CD4-positive, alpha-beta memory T cell (primary cell): Measurements from ENCODE around the gene SNRNP70. TPM values are rescaled to one million over a fixed set of nuclear protein-coding genes. Genes with fewer than 3 reads are reported as not detected.

Experiments used
- CTCF ChIA-PET: fragments of 350-600 bp; sonication (Branson Sonifier 250); formaldehyde crosslinking; loops from one replicate; lab custom pipeline; 2021; ENCODE audit warnings: inconsistent platforms; ENCODE audit not compliant: partially characterized antibody; lab: Charles Lee
- POLR2A ChIA-PET: fragments of 350-600 bp; sonication (Branson Sonifier 250); formaldehyde crosslinking; loops from one replicate; lab custom pipeline; 2021; ENCODE audit not compliant: partially characterized antibody; lab: Charles Lee
- DNase-seq, 5 donors: peaks; one replicate each; pipeline versions ENCODE4 v3.0.0 to v3.0.0-alpha.2; 2020 to 2022; ENCODE audit warnings: mixed read lengths in 1 of 5
- H3K27ac ChIP-seq: one replicate; pipeline ENCODE4 v1.7.0; 2013; ENCODE audit warnings: low read depth, low read length
- H3K27me3 ChIP-seq: 2 replicates; pipeline ENCODE4 v1.7.0; 2013; ENCODE audit warnings: mild to moderate bottlenecking, low read length, moderate library complexity; ENCODE audit not compliant: insufficient read depth
- H3K36me3 ChIP-seq: 2 replicates; pipeline ENCODE4 v1.7.0; 2013; ENCODE audit warnings: mild to moderate bottlenecking, low read length, moderate library complexity; ENCODE audit not compliant: insufficient read depth
- H3K4me1 ChIP-seq: 2 replicates; pipeline ENCODE4 v1.7.0; 2013; ENCODE audit warnings: mild to moderate bottlenecking, low read length, moderate library complexity; ENCODE audit not compliant: insufficient read depth
- H3K4me3 ChIP-seq, 2 donors: one replicate each; pipeline ENCODE4 v1.7.0; 2013; ENCODE audit warnings: low read length in 2 of 2, mild to moderate bottlenecking in 1 of 2
- H3K9me3 ChIP-seq, 2 donors: one replicate each; pipeline ENCODE4 v1.7.0; 2013; ENCODE audit warnings: low read length in 2 of 2, control low read depth in 1 of 2; ENCODE audit not compliant: control insufficient read depth in 1 of 2
- H3K27ac Mint-ChIP-seq, 7 donors: one replicate each; pipeline ENCODE4 v1.8.0; 2020 to 2021; ENCODE audit warnings: mixed read lengths in 7 of 7, mild to moderate bottlenecking in 6 of 7, inconsistent platforms in 3 of 7, moderate library complexity in 3 of 7
- H3K27me3 Mint-ChIP-seq, 2 donors: one replicate each; pipeline ENCODE4 v1.8.0; 2020 to 2021; ENCODE audit warnings: mixed read lengths in 2 of 2
- H3K36me3 Mint-ChIP-seq, 2 donors: one replicate each; pipeline ENCODE4 v1.8.0; 2020 to 2021; ENCODE audit warnings: mixed read lengths in 2 of 2, inconsistent platforms in 1 of 2, mild to moderate bottlenecking in 1 of 2
- H3K4me1 Mint-ChIP-seq, 4 donors: one replicate each; pipeline ENCODE4 v1.8.0; 2020 to 2021; ENCODE audit warnings: mixed read lengths in 4 of 4, mild to moderate bottlenecking in 1 of 4
- H3K4me3 Mint-ChIP-seq, 8 donors: one replicate each; pipeline ENCODE4 v1.8.0; 2020 to 2021; ENCODE audit warnings: mixed read lengths in 8 of 8, mild to moderate bottlenecking in 7 of 8, moderate library complexity in 6 of 8, inconsistent platforms in 3 of 8
- H3K9me3 Mint-ChIP-seq, 8 donors: one replicate each; pipeline ENCODE4 v1.8.0; 2020 to 2021; ENCODE audit warnings: mixed read lengths in 8 of 8, mild to moderate bottlenecking in 5 of 8, inconsistent platforms in 3 of 8, moderate library complexity in 1 of 8
- intact Hi-C: fragments of 100-400 bp; cut with micrococcal nuclease; formaldehyde crosslinking; loops from one replicate; pipeline ENCODE4 v1.15.1; 2023
- polyA plus RNA-seq, 2 donors: library from polyadenylated mRNA; unstranded; fragments of 300-500 nt; fragmentation: Illumina TruSeq; gene quantifications; one replicate each; pipeline ENCODE4 v1.2.3, GENCODE V29; 2021
- total RNA-seq, 2 experiments: library from RNA; stranded (reverse); gene quantifications; one replicate each; pipeline ENCODE4 v1.2.3, GENCODE V29; 2021

The SNRNP70 gene
- total and polyA plus RNA-seq, 4 experiments from 2014 or later: 31.5 to 689 (median 365) TPM

- ChIA-PET POLR2A (no interaction called here), CTCF (interaction anchor here (1.4 kb wide), 1 partner anchor 41 kb away, joined by 3 read pairs; no protein-coding TSS in a partner anchor)
- Mint-ChIP-seq H3K9me3 (peaks cover 0 to 6% (median 3%) of the 10 kb centered on the region in 8 donors), H3K27ac (peak within 1 kb of the TSS in 2 of 7 donors; percentile 6 to 31), H3K36me3 (no peaks in the 10 kb centered on the region), H3K4me1 (peaks cover 0 to 5% (median 0%) of the 10 kb centered on the region in 4 donors), H3K27me3 (peaks cover 25 to 37% of the 10 kb centered on the region in 2 donors), H3K4me3 (peak within 1 kb of the TSS in 2 of 8 donors; percentile 43 to 52)
- Histone ChIP-seq H3K27ac (no peak within 1 kb of the TSS), H3K36me3 (no peaks in the 10 kb centered on the region), H3K4me1 (no peaks in the 10 kb centered on the region), H3K27me3 (peaks cover 7% of the 10 kb centered on the region), H3K4me3 (no peak within 1 kb of the TSS), H3K9me3 (no peaks in the 10 kb centered on the region)
- intact Hi-C loops: no loop called here
- DNase-seq: no peak
These were observed 20.3 kb upstream of the SNRNP70 start, which contains the start of gene NTF4 for GRCh38 chr19:49064768-49065611. TSS of gene NTF4 (minus strand) at chr19:49064818. CDS start at chr19:49061997, 2,821 bp downstream.

GRCh38 chr19:49065905-49066512, 19.2 kb upstream of the SNRNP70 start:
- Histone ChIP-seq H3K4me3 (no peak overlapping the region), H3K36me3 (no peaks in the 10 kb centered on the region), H3K4me1 (no peaks in the 10 kb centered on the region), H3K9me3 (no peaks in the 10 kb centered on the region), H3K27ac (no peak overlapping the region), H3K27me3 (peaks cover 7% of the 10 kb centered on the region)
- intact Hi-C loops: no loop called here
- POLR2A ChIA-PET: no interaction called here
- H3K36me3 Mint-ChIP-seq: no peaks in the 10 kb centered on the region
- peaks cover 0 to 6% (median 3%) of the 10 kb centered on the region in 8 donors for H3K9me3 Mint-ChIP-seq
- no peak overlapping the region for H3K27ac Mint-ChIP-seq
- H3K4me1 Mint-ChIP-seq: peaks cover 0 to 11% (median 0%) of the 10 kb centered on the region in 4 donors
- CTCF ChIA-PET: interaction anchor here (1.4 kb wide), 1 partner anchor 40 kb away, joined by 3 read pairs; no protein-coding TSS in a partner anchor
- H3K4me3 Mint-ChIP-seq: no peak overlapping the region
- DNase-seq: no peak
- H3K27me3 Mint-ChIP-seq: peaks cover 27 to 40% of the 10 kb centered on the region in 2 donors

- ChIA-PET CTCF (interaction anchor here (1.5 kb wide), 1 partner anchor 67 kb away, joined by 4 read pairs; no protein-coding TSS in a partner anchor), POLR2A (no interaction called here)
- H3K9me3 Mint-ChIP-seq: peaks cover 0 to 8% (median 3%) of the 10 kb centered on the region in 8 donors
- DNase-seq: no peak
- no peak overlapping the region for H3K4me3 Mint-ChIP-seq
- H3K27ac Mint-ChIP-seq: no peak overlapping the region
- intact Hi-C loops: no loop called here
- H3K9me3 ChIP-seq: no peaks in the 10 kb centered on the region
- H3K4me1 ChIP-seq: no peaks in the 10 kb centered on the region
- H3K4me1 Mint-ChIP-seq: peaks cover 0 to 11% (median 2%) of the 10 kb centered on the region in 4 donors
- H3K27me3 Mint-ChIP-seq: peaks cover 32 to 40% of the 10 kb centered on the region in 2 donors
- H3K36me3 ChIP-seq: no peaks in the 10 kb centered on the region
- no peak overlapping the region for H3K27ac ChIP-seq
- peaks cover 7% of the 10 kb centered on the region for H3K27me3 ChIP-seq
- H3K36me3 Mint-ChIP-seq: no peaks in the 10 kb centered on the region
- H3K4me3 ChIP-seq: no peak overlapping the region
These were observed 17.7 kb upstream of the SNRNP70 start for GRCh38 chr19:49067554-49067953.

GRCh38 chr19:49069026-49069425, 16.2 kb upstream of the SNRNP70 start:
- Histone ChIP-seq H3K9me3 (no peaks in the 10 kb centered on the region), H3K27ac (no peak overlapping the region), H3K36me3 (no peaks in the 10 kb centered on the region), H3K4me3 (no peak overlapping the region), H3K4me1 (no peaks in the 10 kb centered on the region), H3K27me3 (peaks cover 14% of the 10 kb centered on the region)
- Mint-ChIP-seq H3K4me3 (no peak overlapping the region), H3K36me3 (no peaks in the 10 kb centered on the region), H3K4me1 (peaks cover 5 to 20% (median 11%) of the 10 kb centered on the region in 4 donors), H3K27ac (no peak overlapping the region), H3K9me3 (peaks cover 0 to 11% (median 3%) of the 10 kb centered on the region in 8 donors), H3K27me3 (peaks cover 42 to 51% of the 10 kb centered on the region in 2 donors)
- ChIA-PET CTCF (interaction anchor here (1.7 kb wide), 1 partner anchor 13 kb away, joined by 4 read pairs; no protein-coding TSS in a partner anchor), POLR2A (no interaction called here)
- intact Hi-C loops: no loop called here
- no peak for DNase-seq

GRCh38 chr19:49070416-49070815, 14.8 kb upstream of the SNRNP70 start:
- peaks cover 49 to 57% of the 10 kb centered on the region in 2 donors for H3K27me3 Mint-ChIP-seq
- Histone ChIP-seq H3K9me3 (no peaks in the 10 kb centered on the region), H3K4me3 (no peak overlapping the region), H3K27ac (no peak overlapping the region), H3K36me3 (no peaks in the 10 kb centered on the region), H3K4me1 (no peaks in the 10 kb centered on the region), H3K27me3 (peaks cover 9% of the 10 kb centered on the region)
- no peak for DNase-seq
- H3K36me3 Mint-ChIP-seq: no peaks in the 10 kb centered on the region
- ChIA-PET CTCF (interaction anchor here (1.0 to 1.7 kb wide), 3 partner anchors 14 to 77 kb away, joined by 3 to 4 read pairs (median 4); partner anchors contain the start of genes GYS1 and RUVBL2), POLR2A (no interaction called here)
- intact Hi-C loops: no loop called here
- peaks cover 6 to 20% (median 13%) of the 10 kb centered on the region in 4 donors for H3K4me1 Mint-ChIP-seq
- peak overlapping the region in 2 of 7 donors; percentile 24 to 47 for H3K27ac Mint-ChIP-seq
- H3K9me3 Mint-ChIP-seq: peaks cover 0 to 11% (median 3%) of the 10 kb centered on the region in 8 donors
- H3K4me3 Mint-ChIP-seq: peak overlapping the region in 1 of 8 donors; percentile 28

GRCh38 chr19:49071860-49072547, 13.2 kb upstream of the SNRNP70 start:
- Mint-ChIP-seq H3K27ac (peak overlapping the region in 2 of 7 donors; percentile 24 to 32), H3K27me3 (peaks cover 45 to 52% of the 10 kb centered on the region in 2 donors), H3K9me3 (peaks cover 0 to 11% (median 3%) of the 10 kb centered on the region in 8 donors), H3K36me3 (no peaks in the 10 kb centered on the region), H3K4me1 (peaks cover 6 to 19% (median 12%) of the 10 kb centered on the region in 4 donors), H3K4me3 (peak overlapping the region in 1 of 8 donors; percentile 21)
- Histone ChIP-seq H3K27ac (no peak overlapping the region), H3K9me3 (no peaks in the 10 kb centered on the region), H3K4me3 (no peak overlapping the region), H3K36me3 (no peaks in the 10 kb centered on the region), H3K27me3 (peaks cover 9% of the 10 kb centered on the region), H3K4me1 (no peaks in the 10 kb centered on the region)
- ChIA-PET CTCF (no interaction called here), POLR2A (no interaction called here)
- DNase-seq: no peak
- intact Hi-C loops: no loop called here
